Right cardiac atrium (tissue), 5 donors: ENCODE measurements around the gene SLC66A2. TPM values are rescaled to one million over a fixed set of nuclear protein-coding genes. Genes with fewer than 3 reads are reported as not detected.
"Not testable (repeated sequence)": the region's sequence is repeated elsewhere in the genome, so short reads cannot be mapped to it uniquely, and the experiment has no call there.

Source experiments
- ATAC-seq, 2 donors: fragments of 200-7000 bp; cut with Tn5 transposase; one replicate each; pipeline versions ENCODE4 v1.8.0 to v1.9.1; 2020; ENCODE audit warnings: moderate library complexity in 2 of 2, mild to moderate bottlenecking in 1 of 2
- DNase-seq, 3 donors: peaks; one replicate each; pipeline ENCODE4 v3.0.0-alpha.2; 2020
- H3K27ac ChIP-seq: one replicate; pipeline ENCODE4 v1.5.1; 2013; ENCODE audit warnings: mild to moderate bottlenecking, low read length, control low read depth, moderate library complexity
- H3K27me3 ChIP-seq: one replicate; pipeline ENCODE4 v1.6.1; 2013; ENCODE audit not compliant: control insufficient read depth, insufficient read depth
- H3K4me1 ChIP-seq: one replicate; pipeline ENCODE4 v1.6.1; 2013; ENCODE audit warnings: low read length; ENCODE audit not compliant: control insufficient read depth, insufficient read depth
- H3K4me3 ChIP-seq: one replicate; pipeline ENCODE4 v1.5.1; 2013; ENCODE audit warnings: low read length, control low read depth
- H3K9me3 ChIP-seq: one replicate; pipeline ENCODE4 v1.6.1; 2013; ENCODE audit warnings: low read length; ENCODE audit not compliant: control insufficient read depth
- WGBS: extraction: QIAGEN DNeasy Blood & Tissue Kit; methylation state at CpG from one replicate; pipeline ENCODE4 v1.1.7; 2013; 5-methylcytosine and 5-hydroxymethylcytosine counted together
- intact Hi-C, 4 donors: fragments of 100-400 bp; cut with DNase I; formaldehyde crosslinking; loops; one replicate each; pipeline versions ENCODE4 v1.11.0 to v1.14.0; 2022 to 2023
- polyA plus RNA-seq: library from polyadenylated mRNA; stranded (reverse); fragments of 200-250 nt; gene quantifications from one replicate; pipeline ENCODE4 v1.2.3, GENCODE V29; 2013
- total RNA-seq, 4 donors: library from RNA; stranded (reverse); fragmentation: NEBNext Ultra II Directional; extraction: Animal tissue kit (Norgen Biotek cat#: 25700); gene quantifications; one replicate each; pipeline ENCODE4 v1.2.1, GENCODE V29; 2021
- donor health status: healthy with polysubstance abuse.
- donor health status: DM: no; HTN: yes; CAD: no.
- donor health status: DM: no; HTN: no; CAD: no.
- donor health status: DM: no; HTN: yes; CAD: no; lungs with severe emphysema.
- donor health status: DM: yes; HTN: yes; CAD: no.

SLC66A2 gene
- total and polyA plus RNA-seq, 5 donors: 24.7 to 40.0 (median 27.0) TPM

GRCh38 chr18:79883461-79884293 is 67.8 kb downstream of the SLC66A2 start:
- Histone ChIP-seq H3K27me3 (no peaks in the 10 kb centered on the region), H3K9me3 (no peaks in the 10 kb centered on the region), H3K4me3 (no peak overlapping the region), H3K4me1 (no peaks in the 10 kb centered on the region), H3K27ac (no peak overlapping the region)
- WGBS: 92% methylated on average over 31 of the region's 31 CpGs
- intact Hi-C loops: no loop called here
- DNase-seq: peak in 1 of 3 donors; percentile 32
- no peak for ATAC-seq

GRCh38 chr18:79882522-79883241 is 68.8 kb downstream of the SLC66A2 start:
- intact Hi-C loops: no loop called here
- WGBS: 95% methylated on average over 68 of the region's 68 CpGs
- DNase-seq: peak in 1 of 3 donors; percentile 36

GRCh38 chr18:79881695-79882094 is 69.8 kb downstream of the SLC66A2 start:
- Histone ChIP-seq H3K4me3 (no peak overlapping the region), H3K27me3 (no peaks in the 10 kb centered on the region), H3K9me3 (no peaks in the 10 kb centered on the region), H3K27ac (no peak overlapping the region), H3K4me1 (no peaks in the 10 kb centered on the region)
- DNase-seq (no peak), ATAC-seq (no peak)
- WGBS: 88% methylated on average over 11 of the region's 11 CpGs
- intact Hi-C loops: no loop called here

More at GRCh38 chr18:79882522-79883241, 68.8 kb downstream of the SLC66A2 start:
- Histone ChIP-seq H3K4me3 (no peak overlapping the region), H3K4me1 (no peaks in the 10 kb centered on the region), H3K27me3 (no peaks in the 10 kb centered on the region), H3K27ac (no peak overlapping the region), H3K9me3 (no peaks in the 10 kb centered on the region)
- ATAC-seq: peak in 1 of 2 donors; percentile 18

- WGBS: 88% methylated on average over 12 of the region's 12 CpGs
- Histone ChIP-seq H3K27ac (no peak overlapping the region), H3K4me3 (no peak overlapping the region), H3K27me3 (no peaks in the 10 kb centered on the region), H3K9me3 (no peaks in the 10 kb centered on the region), H3K4me1 (no peaks in the 10 kb centered on the region)
- ATAC-seq (no peak), DNase-seq (no peak)
- intact Hi-C loops: no loop called here
Measured at GRCh38 chr18:79879566-79879965, 71.9 kb downstream of the SLC66A2 start.

GRCh38 chr18:79878741-79879378 is 72.6 kb downstream of the SLC66A2 start:
- H3K4me3 ChIP-seq: no peak overlapping the region
- DNase-seq (no peak), ATAC-seq (no peak)
- intact Hi-C loops: no loop called here
- no peaks in the 10 kb centered on the region for H3K27me3 ChIP-seq
- H3K27ac ChIP-seq: no peak overlapping the region
- no peaks in the 10 kb centered on the region for H3K4me1 ChIP-seq
- 83% methylated on average over 20 of the region's 20 CpGs for WGBS
- no peaks in the 10 kb centered on the region for H3K9me3 ChIP-seq

GRCh38 chr18:79878246-79878645 is 73.2 kb downstream of the SLC66A2 start:
- H3K27ac ChIP-seq, H3K9me3 ChIP-seq, ATAC-seq, DNase-seq, H3K4me3 ChIP-seq, H3K4me1 ChIP-seq, H3K27me3 ChIP-seq, intact Hi-C loops: not testable (repeated sequence)
- WGBS: 93% methylated on average over 25 of the region's 25 CpGs

- Histone ChIP-seq H3K4me3 (no peak overlapping the region), H3K27me3 (no peaks in the 10 kb centered on the region), H3K4me1 (no peaks in the 10 kb centered on the region), H3K9me3 (no peaks in the 10 kb centered on the region), H3K27ac (no peak overlapping the region)
- ATAC-seq (no peak), DNase-seq (no peak)
- intact Hi-C loops: no loop called here
- WGBS: 61% methylated on average over 38 of the region's 38 CpGs
Measured at GRCh38 chr18:79877163-79878091, 74.0 kb downstream of the SLC66A2 start.

GRCh38 chr18:79876497-79876896 is 75.0 kb downstream of the SLC66A2 start:
- DNase-seq (no peak), ATAC-seq (no peak)
- Histone ChIP-seq H3K4me1 (no peaks in the 10 kb centered on the region), H3K9me3 (no peaks in the 10 kb centered on the region), H3K27me3 (no peaks in the 10 kb centered on the region), H3K4me3 (no peak overlapping the region), H3K27ac (no peak overlapping the region)
- 85% methylated on average over 16 of the region's 16 CpGs for WGBS
- intact Hi-C loops: no loop called here

GRCh38 chr18:79875931-79876461 is 75.5 kb downstream of the SLC66A2 start:
- Histone ChIP-seq H3K4me1 (no peaks in the 10 kb centered on the region), H3K27ac (no peak overlapping the region), H3K9me3 (no peaks in the 10 kb centered on the region), H3K4me3 (no peak overlapping the region), H3K27me3 (no peaks in the 10 kb centered on the region)
- ATAC-seq (no peak), DNase-seq (no peak)
- intact Hi-C loops: no loop called here
- WGBS: 90% methylated on average over 23 of the region's 23 CpGs

- H3K4me3 ChIP-seq: no peak overlapping the region
- intact Hi-C loops: no loop called here
- ATAC-seq: no peak
- DNase-seq: no peak
- no peaks in the 10 kb centered on the region for H3K27me3 ChIP-seq
- no peaks in the 10 kb centered on the region for H3K9me3 ChIP-seq
- WGBS: 83% methylated on average over 15 of the region's 15 CpGs
- H3K27ac ChIP-seq: no peak overlapping the region
- H3K4me1 ChIP-seq: no peaks in the 10 kb centered on the region
Measured at GRCh38 chr18:79875531-79875919, 75.9 kb downstream of the SLC66A2 start.
